Osteoblast (primary cell): ENCODE data around the gene OVAAL. TPM values are rescaled to one million over a fixed set of nuclear protein-coding genes. Genes with fewer than 3 reads are reported as not detected.

ENCODE experiments used
- DNase-seq: peaks from one replicate; pipeline ENCODE4 v3.0.0; 2011; ENCODE audit warnings: low spot score, mixed read lengths; ENCODE audit not compliant: insufficient read length; ENCODE audit errors: missing footprints
- H2AFZ ChIP-seq: 2 replicates; pipeline ENCODE4 v1.6.0; 2011; ENCODE audit warnings: mild to moderate bottlenecking, low read length
- H3K27ac ChIP-seq: 2 replicates; pipeline ENCODE4 v1.5.1; 2011; ENCODE audit warnings: mild to moderate bottlenecking, low read depth, low read length, moderate library complexity
- H3K27me3 ChIP-seq: 2 replicates; pipeline ENCODE4 v1.6.0; 2012; ENCODE audit warnings: mild to moderate bottlenecking, control low read depth, inconsistent platforms, low read length, moderate library complexity; ENCODE audit not compliant: insufficient read depth
- H3K36me3 ChIP-seq: 2 replicates; pipeline ENCODE4 v1.5.1; 2011; ENCODE audit warnings: mild to moderate bottlenecking, low read length, control low read depth, moderate library complexity; ENCODE audit not compliant: insufficient read depth
- H3K4me1 ChIP-seq: 2 replicates; pipeline ENCODE4 v1.5.1; 2011; ENCODE audit warnings: mild to moderate bottlenecking, low read length, control low read depth, moderate library complexity; ENCODE audit not compliant: insufficient read depth
- H3K4me2 ChIP-seq: 2 replicates; pipeline ENCODE4 v1.6.0; 2011; ENCODE audit warnings: mild to moderate bottlenecking, low read length; ENCODE audit not compliant: insufficient read depth
- H3K4me3 ChIP-seq: fragments of 200-600 bp; sonication (generic); 3 replicates; pipeline ENCODE4 v1.5.1; 2012; ENCODE audit warnings: mild to moderate bottlenecking, low read length, inconsistent platforms; ENCODE audit not compliant: insufficient read depth
- H3K79me2 ChIP-seq: 2 replicates; pipeline ENCODE4 v1.6.0; 2012; ENCODE audit warnings: mild to moderate bottlenecking, low read length, control low read depth, inconsistent platforms; ENCODE audit not compliant: insufficient read depth
- H3K9me3 ChIP-seq: 2 replicates; pipeline ENCODE4 v1.5.1; 2011; ENCODE audit warnings: low read depth, low read length, control low read depth
- H4K20me1 ChIP-seq: 2 replicates; pipeline ENCODE4 v1.6.0; 2012; ENCODE audit warnings: mild to moderate bottlenecking, low read length, control low read depth; ENCODE audit not compliant: insufficient read depth
- total RNA-seq: library from RNA; depleted of rRNA; stranded (reverse); fragments of >200 nt; gene quantifications from 2 replicates; pipeline ENCODE4 v1.2.3, GENCODE V29; 2012
- TF ChIP-seq, protein P1 (sequence below): IDR thresholded peaks from 2 replicates; pipeline ENCODE4 v1.5.1; 2011; ENCODE audit warnings: mild to moderate bottlenecking, low read depth, low read length, moderate library complexity; ENCODE audit errors: extremely low read depth

OVAAL gene
- total RNA-seq, 1 donor, result not detected

DNA sequence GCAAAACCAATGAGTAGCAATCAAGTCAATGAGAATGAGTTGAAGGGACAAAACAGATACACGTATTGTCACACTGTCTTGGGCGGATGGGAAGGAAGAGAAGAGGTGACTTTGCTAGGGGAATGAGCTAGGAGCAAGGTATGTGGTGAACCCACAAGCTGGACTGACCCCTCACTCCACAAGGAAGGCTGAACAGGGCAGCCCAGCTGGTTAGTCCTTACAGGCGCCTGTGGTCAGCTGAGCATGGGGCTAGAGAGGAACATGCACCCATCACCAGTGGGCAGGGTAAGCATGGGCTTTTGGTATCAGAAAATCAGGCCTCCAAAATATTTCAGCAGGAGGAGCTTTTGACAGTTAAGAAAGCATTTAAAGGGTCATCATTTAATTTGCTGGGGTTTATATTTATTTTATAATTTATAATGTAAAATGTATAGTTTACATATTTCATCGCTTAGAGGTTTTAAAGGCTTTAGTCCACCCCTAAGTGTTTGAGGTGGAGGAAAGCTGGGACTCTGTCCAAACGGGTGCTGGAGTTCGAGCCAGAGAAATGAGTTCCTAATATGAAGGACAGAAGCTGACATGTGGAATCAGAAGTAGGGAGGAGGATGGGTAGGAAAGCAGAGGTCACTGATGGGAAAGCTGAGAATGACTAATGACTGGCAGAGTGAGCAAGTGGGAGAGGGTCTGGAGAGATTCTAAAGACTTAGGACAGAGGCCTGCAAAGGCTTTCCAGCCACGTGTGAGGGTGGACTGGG is 34.4 kb upstream of the OVAAL start:
- DNase-seq, result no peak
- Histone ChIP-seq H3K4me1 (peaks cover 4% of the 10 kb centered on the region), H3K36me3 (no peaks in the 10 kb centered on the region), H3K27me3 (no peaks in the 10 kb centered on the region), H3K27ac (no peak overlapping the region), H2AFZ (no peak overlapping the region), H3K4me2 (no peak overlapping the region), H4K20me1 (no peaks in the 10 kb centered on the region), H3K79me2 (no peaks in the 10 kb centered on the region), H3K9me3 (no peaks in the 10 kb centered on the region), H3K4me3 (no peak overlapping the region)
- TF ChIP-seq, protein P1, sequence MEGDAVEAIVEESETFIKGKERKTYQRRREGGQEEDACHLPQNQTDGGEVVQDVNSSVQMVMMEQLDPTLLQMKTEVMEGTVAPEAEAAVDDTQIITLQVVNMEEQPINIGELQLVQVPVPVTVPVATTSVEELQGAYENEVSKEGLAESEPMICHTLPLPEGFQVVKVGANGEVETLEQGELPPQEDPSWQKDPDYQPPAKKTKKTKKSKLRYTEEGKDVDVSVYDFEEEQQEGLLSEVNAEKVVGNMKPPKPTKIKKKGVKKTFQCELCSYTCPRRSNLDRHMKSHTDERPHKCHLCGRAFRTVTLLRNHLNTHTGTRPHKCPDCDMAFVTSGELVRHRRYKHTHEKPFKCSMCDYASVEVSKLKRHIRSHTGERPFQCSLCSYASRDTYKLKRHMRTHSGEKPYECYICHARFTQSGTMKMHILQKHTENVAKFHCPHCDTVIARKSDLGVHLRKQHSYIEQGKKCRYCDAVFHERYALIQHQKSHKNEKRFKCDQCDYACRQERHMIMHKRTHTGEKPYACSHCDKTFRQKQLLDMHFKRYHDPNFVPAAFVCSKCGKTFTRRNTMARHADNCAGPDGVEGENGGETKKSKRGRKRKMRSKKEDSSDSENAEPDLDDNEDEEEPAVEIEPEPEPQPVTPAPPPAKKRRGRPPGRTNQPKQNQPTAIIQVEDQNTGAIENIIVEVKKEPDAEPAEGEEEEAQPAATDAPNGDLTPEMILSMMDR, result no peak

DNA sequence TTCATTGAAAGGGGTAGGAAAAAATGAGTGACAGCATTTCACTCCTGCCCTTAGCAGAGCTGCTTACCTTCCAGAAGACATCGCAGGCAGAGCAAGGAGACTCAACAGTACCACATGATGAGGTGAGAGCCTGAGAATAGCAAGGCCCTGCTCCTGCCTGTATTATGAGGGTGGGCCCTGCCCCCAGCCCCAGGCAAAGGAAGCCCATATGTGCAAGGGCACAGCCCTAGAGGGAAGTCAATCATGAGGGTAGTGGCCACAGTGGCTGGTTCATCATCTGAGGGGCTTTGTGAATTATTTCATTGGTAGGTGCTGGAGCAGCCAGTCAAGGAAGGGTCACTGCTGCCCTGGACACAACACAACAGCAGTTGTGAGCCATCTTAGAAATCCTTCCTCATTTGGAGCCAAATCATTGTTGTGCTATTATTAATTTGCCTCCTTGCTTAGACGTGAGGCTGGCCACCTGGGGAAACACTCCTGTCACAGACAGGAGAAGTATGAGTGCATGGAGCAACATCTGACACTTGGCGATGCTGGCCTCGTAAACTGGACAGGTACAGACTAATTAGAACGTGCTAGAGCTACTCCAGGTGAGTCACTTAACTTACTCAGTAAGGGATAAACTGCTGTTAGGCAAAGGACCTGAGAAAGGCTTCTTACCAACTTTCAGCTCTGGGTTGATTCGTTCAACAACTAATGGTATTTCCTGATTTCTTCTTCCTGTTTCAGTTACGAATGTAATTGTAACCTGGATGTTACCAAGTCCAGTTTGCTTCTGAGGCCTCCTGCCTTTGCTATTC is 33.6 kb upstream of the OVAAL start:
- no peak for DNase-seq
- no peaks in the 10 kb centered on the region for H3K9me3 ChIP-seq
- H4K20me1 ChIP-seq, result no peaks in the 10 kb centered on the region
- H2AFZ ChIP-seq, result peak overlapping the region; percentile 54
- TF ChIP-seq, protein P1, result no peak
- no peaks in the 10 kb centered on the region for H3K36me3 ChIP-seq
- no peak overlapping the region for H3K27ac ChIP-seq
- H3K4me3 ChIP-seq, result no peak overlapping the region
- H3K27me3 ChIP-seq, result no peaks in the 10 kb centered on the region
- peaks cover 5% of the 10 kb centered on the region for H3K4me1 ChIP-seq
- H3K79me2 ChIP-seq, result no peaks in the 10 kb centered on the region
- no peak overlapping the region for H3K4me2 ChIP-seq

DNA sequence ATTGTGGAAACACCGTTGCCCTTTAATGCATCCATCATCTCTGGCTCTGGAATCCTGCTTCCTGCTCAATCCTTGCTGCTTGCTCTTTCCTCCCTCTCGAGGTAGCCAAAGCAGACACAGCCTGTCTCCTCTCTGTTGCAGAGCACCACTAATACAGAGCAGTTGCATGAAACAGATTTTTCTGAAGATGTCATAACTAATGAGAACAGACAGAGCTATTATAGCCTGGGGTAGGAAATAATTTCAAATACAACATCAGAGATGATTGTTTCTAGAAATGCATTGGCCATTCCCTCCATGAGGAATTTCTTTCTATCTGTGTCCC is 33.1 kb upstream of the OVAAL start:
- TF ChIP-seq, protein P1, result no peak
- DNase-seq, result no peak
- H2AFZ ChIP-seq, result peak overlapping the region; percentile 54

DNA sequence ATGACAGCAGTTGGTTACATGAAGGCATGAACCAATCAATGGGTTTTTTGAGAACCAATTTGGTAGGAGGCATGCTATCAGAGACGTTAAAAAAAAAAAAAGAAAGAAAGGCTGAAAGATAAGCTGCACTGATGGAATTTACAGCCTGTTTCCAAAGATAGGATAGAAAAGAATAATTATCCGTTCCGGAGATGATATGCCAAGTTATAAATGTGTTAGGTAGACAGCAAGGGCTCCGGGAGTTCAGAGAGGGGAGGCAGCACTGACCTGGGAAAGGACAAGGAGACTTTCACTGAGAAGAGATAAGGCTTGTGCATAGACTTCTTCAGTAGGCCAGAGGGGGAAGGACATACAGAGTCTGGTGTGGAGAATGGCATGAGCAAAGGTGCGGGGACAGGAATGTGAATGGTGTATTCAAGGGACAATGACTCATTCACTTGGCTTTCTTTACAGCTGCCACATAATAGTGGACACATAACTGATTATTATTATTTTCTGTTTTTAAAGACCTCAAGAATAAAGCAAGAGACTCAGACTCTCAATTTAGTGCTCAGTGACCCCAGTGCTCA is 31.6 kb upstream of the OVAAL start:
- no peak overlapping the region for H3K27ac ChIP-seq
- TF ChIP-seq, protein P1, result no peak
- no peaks in the 10 kb centered on the region for H4K20me1 ChIP-seq

More for the DNA sequence above, 33.1 kb upstream of the OVAAL start:
- Histone ChIP-seq H4K20me1 (no peaks in the 10 kb centered on the region), H3K27ac (no peak overlapping the region), H3K9me3 (no peaks in the 10 kb centered on the region), H3K36me3 (no peaks in the 10 kb centered on the region), H3K4me3 (no peak overlapping the region), H3K79me2 (no peaks in the 10 kb centered on the region), H3K4me1 (peaks cover 10% of the 10 kb centered on the region), H3K27me3 (no peaks in the 10 kb centered on the region), H3K4me2 (no peak overlapping the region)

More for the DNA sequence above, 31.6 kb upstream of the OVAAL start:
- DNase-seq, result no peak
- no peaks in the 10 kb centered on the region for H3K36me3 ChIP-seq
- H3K79me2 ChIP-seq, result no peaks in the 10 kb centered on the region
- H3K4me1 ChIP-seq, result peaks cover 11% of the 10 kb centered on the region
- H3K4me2 ChIP-seq, result no peak overlapping the region
- H3K4me3 ChIP-seq, result no peak overlapping the region
- no peak overlapping the region for H2AFZ ChIP-seq
- no peaks in the 10 kb centered on the region for H3K9me3 ChIP-seq
- H3K27me3 ChIP-seq, result no peaks in the 10 kb centered on the region
